Glomerular visceral epithelial cell (primary cell): Measurements from ENCODE around the gene SERPINB12.

ENCODE experiments used
- DNase-seq: peaks from one replicate; pipeline ENCODE4 v3.0.0-alpha.2; 2016; ENCODE audit errors: extremely low spot score

The SERPINB12 gene, protein sequence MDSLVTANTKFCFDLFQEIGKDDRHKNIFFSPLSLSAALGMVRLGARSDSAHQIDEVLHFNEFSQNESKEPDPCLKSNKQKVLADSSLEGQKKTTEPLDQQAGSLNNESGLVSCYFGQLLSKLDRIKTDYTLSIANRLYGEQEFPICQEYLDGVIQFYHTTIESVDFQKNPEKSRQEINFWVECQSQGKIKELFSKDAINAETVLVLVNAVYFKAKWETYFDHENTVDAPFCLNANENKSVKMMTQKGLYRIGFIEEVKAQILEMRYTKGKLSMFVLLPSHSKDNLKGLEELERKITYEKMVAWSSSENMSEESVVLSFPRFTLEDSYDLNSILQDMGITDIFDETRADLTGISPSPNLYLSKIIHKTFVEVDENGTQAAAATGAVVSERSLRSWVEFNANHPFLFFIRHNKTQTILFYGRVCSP

DNA sequence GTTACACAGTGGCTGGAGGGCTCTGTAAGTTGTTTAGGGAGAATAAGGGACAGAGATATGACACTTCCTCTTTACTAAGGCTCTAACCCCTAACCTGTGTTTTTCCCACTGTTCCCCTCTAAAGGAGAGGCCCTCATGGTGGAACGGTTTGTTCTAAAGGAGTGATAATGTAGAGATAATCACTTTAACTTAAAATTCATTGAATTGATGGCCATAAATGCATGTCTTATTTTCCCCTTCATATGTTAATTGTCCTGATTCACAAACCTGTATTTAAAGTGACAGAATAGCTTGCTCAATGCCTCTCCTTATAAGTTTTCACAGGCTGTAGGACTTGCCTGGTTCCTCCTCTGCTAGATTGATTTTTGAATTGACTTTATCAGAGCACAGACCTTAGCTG is at the start of gene SERPINB12:
TSS of gene SERPINB12 (plus strand) at position 301 of the 400 bp plus-strand sequence. CDS start 13,791 bp downstream, outside the sequence.
- no peak for DNase-seq

DNA sequence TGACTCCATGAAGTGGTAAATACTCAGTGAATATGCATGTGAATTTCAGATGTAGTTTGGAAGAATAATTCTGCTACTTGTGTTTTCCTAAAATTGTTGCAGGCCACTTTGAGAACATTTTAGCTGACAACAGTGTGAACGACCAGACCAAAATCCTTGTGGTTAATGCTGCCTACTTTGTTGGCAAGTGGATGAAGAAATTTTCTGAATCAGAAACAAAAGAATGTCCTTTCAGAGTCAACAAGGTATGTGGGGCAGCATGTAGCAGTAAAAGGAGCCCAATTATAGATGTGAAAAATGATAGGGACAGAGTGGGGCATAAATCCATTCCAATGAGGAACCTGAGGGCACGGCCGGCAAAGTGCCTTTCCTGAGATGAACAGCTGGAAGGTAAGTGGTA is 49.3 kb upstream of the SERPINB12 start:
- DNase-seq: no peak

DNA sequence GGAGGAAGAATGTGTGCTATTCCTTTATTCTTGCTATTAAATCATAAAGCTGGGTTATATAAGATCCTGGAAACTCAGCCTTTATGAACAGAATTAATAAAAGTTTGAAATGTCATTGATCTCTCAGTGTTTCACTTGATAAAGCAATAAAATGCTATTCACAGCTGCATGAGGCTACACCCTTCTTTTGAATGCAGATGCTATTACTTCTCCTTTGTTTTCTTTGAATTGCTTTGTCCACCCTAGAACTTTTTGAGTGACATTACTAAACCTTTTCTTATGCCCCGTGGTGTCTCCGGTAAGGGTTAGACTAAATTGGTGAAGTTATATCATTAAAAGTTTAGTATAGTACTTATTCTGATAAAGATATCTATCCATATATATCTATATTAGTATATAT is 46.5 kb upstream of the SERPINB12 start:
- no peak for DNase-seq

DNA sequence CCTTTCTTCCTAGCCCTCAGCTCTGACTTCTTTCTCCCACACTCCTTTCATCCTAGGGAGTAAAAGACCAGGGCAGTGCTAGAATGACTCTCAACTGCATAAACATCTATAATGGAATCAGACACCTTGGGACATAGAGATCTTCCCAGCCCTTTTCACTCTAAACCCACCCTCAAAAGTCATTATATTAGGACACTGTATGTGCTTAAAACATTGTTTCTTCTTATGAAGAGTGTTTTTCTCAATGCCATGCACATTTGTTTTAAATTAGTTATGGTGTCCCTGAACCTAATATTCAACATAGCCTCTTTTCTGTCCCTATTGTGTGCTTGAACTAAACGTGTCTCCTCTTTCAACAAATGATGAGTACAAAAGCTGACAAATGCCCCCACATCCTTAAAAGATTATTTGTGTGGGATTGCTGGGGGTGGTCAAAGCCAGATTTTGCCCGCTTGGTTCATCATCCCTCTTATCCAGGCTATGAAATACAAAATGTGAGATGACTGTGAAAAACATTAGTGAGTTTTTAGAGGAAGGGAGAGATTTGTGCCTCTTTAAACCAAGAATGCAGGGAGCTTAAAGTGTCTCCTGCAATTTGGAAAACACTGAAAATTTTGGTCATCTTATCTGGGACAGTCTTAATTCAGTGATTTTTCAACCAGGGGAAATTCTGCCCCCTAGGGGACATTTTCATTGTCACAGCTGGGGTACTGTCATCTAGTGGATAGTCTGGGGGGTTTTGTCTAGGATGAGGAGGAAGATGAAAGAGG is 36.4 kb upstream of the SERPINB12 start:
- DNase-seq: no peak

DNA sequence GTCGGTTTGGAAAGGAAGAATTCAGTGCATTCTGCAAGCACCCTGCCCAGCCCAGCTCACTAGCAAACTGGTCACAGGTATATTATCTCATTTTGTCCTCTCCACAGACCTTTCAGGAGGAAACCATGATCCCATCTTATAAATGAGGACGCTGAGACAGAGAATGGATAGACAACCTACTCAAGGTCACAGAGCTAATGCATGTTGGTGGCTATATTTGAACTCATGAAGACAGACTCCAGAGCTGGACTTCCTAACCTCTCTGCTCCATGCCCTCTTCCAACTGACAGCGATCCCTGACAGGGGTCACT is 35.9 kb upstream of the SERPINB12 start:
- no peak for DNase-seq

DNA sequence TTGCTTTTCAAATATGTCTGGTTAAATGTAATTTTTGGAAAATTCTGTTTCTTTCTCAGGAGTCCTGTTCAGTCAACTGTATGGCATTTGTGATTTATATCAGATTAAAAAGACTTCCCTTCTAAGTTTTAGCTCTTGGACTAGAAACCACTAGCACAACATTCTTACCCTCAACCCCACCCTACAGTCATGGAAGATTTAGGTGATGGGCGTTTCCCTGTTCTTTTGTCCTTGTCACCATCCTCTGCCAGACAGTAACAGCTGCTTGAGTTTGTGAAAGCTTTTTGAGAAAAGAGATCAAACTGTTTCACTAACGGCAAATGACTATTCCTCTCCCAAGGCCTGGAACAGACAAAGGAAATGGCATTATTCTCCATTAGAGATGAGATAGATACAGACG is 33.6 kb upstream of the SERPINB12 start:
- DNase-seq: no peak

DNA sequence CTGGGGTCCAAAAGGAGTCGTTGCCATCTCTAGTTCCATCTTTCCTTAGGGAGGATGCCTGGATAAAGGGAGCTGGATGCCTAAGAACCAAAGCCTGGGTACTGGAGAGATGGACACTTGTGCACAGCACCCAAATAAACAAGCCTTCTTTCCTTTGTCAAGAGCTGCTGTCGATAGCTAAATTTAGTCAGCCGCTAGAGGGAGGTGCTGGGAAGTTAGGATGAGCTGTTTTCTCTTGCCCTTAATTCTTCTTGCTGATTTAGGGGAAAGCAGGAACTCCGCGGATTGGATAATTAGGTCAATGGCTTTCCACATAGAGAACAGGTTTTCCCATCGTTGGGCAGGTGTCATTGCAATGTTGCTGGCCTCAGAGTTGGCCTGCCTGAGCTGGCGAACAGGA is 30.9 kb upstream of the SERPINB12 start:
- peak; percentile 8 for DNase-seq

DNA sequence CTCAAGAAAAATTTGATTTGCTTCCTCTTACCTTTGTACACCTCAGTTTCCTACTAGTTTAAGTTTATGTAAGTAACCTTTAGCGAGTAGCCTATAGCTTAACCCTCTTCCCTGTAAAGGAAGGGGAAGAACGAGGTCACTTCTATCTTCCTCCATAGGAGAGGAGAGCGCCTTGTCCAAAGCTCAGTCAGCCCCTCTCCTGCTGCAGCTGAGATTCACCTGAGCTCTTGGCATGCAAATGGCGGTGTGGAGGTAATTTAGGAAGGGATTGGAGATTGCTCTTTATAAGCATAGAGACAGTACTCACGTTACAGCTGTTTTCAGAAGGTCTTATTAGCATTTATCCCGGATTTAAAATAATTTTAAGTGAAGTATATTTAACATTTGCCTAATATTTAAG is 27.8 kb upstream of the SERPINB12 start:
- no peak for DNase-seq

DNA sequence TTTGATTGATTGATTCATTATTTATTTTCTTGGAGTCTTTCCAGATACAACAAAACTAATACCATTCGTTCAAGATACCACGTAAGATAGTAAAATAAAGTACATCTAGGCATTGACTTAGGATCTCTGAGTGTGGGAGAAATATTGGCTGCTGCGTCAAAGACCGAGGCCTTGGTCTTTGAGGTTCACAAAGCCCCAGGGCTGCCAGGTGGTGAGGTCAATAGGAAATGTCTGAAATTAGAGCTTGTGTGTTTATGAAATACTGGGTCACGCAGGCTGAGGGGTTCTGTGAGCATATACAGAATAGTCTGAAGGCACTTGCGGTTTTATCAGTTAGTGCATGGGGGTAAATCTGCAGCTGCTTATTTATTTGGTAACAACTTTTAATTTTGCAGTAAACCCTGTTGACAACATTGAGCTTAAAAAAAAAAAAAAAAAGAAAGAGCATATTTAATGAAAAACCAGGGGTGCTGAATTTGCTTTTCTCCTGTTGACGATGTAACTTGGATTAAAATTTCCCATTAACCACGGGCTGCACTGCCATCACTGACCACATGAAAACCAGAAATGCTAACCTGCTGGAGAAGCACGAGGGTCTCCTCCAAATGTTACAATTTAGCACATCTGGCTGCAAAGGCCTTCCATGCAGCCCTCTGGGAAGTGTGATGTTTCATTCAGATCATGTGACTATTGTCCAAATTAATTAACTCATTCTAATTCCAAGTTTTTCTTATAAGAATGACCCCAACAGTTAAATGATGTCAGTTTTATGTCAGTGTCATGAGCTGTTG is 27.1 kb upstream of the SERPINB12 start:
- DNase-seq: no peak

DNA sequence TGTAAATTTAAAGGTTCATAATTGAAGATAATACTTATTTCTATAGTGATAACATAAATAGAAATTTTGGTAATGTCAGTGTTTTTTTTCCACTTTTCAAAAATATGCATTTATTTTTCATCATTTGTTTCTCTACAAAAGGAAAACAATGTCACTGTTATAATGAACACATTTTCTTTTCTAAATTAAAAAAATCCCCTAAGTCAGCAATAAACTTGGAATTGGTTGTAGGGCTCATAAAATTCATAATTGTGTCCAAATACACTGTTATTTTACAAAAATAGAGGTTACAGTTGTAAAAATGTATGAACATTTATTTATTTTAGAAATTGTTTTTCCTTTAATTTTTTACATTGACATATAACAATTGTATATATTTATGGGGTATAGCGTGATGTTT is 26.4 kb upstream of the SERPINB12 start:
- DNase-seq: no peak

DNA sequence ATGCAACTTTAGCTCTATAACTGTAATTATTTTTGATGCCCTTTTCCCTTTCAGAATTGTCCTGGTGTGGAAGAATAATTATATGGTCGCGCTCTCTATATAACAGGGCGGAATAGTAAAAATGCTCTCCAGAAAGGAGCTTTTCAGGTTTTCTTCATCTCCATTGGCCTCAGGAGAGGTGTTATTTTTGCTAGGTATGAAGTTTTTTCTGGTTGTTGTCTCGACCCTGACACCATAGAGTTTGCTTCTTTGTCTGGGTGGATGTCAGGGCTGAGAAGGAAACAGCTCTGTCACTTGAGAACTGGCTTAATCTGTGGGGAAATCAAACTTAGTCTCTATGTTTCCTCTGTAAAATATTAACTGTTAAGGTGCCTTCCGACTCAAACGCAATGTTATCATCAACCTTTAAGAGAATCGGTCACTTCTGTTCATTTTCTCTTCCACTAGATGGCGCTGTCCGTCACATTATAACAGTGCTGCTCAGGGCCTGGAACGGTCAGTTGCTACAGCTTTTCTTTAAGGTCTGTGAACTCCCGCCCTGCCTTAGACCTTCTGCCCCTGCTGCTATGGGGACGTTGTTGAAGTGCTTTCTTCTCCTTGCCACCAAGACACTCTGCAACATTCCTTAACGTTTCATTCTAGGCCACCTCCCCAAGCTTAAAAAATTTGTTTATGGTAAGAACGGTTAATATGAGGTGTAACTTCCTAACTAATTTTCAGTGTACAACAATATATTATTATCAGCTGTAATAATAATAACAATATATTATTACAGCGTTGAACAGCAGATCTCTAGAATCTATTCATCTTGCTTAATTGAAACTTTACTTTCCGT is 23.8 kb upstream of the SERPINB12 start:
- peak; percentile 79 for DNase-seq

DNA sequence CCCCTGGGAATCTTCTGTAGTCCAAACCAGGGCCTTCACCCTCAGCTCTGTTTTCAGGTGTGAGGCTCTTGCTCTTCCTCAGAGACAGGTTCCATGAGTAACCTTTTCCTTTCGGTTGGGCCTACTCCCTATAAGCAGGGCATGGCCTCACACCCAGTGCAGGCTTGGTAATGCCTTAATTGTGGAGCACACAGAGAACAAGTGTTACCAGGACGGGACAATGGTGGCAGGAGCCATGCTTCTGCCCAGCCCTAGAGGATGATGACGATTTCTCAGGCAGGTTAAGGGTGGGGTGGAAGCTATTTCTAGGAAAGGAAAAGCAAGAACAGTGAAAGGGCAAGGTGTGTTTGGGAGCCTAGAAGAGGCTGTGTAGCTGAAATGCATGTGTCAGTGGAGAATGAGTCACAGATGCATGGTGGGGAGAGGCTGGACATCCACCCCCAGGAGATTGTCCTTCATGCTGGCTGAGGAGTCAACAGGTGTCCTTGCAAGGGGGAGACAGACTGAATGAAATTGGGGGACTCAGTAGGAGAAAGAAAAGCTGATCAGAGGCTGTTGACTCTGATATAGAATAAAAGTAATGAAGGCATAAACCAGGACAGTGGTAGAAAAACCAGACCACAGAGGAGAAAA is 22.0 kb upstream of the SERPINB12 start:
- no peak for DNase-seq

DNA sequence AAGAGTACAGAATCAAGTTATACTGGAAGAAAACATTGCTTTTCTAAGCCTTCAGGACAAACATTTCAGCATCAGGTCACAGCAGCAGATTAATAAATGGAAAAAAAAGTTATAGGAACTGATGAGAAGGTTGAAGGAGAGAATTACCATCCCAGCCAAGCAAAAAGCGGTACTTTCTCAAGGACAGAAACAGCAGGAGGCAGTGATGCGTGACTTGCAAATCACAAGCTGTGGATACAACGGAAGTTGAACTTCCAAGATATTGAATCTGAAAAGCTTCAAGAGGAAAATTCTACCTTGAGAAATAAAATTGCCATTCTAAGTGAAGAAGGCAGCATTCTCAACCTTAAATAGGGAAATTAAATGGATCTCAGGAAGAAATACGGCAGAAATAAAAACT is 18.5 kb upstream of the SERPINB12 start:
- DNase-seq: no peak

DNA sequence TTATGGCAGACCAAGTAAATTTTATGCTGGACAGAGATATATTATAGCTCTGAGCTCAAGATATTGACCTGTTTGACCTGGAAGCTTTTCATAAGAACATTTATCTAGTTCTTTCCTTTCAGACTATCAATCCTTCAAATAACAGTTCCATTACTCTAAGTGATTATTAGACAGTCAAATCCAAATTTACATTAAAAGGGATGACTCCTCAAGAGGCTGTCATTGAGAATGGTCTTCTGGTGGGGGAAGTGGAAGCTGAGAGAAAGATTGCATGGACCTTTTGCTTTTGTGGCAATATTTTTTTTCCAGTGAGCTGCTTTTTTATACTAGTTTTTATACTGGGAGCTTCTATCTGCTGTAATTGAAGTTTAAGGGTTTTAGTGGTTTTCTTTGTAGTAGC is 14.9 kb upstream of the SERPINB12 start:
- DNase-seq: no peak

DNA sequence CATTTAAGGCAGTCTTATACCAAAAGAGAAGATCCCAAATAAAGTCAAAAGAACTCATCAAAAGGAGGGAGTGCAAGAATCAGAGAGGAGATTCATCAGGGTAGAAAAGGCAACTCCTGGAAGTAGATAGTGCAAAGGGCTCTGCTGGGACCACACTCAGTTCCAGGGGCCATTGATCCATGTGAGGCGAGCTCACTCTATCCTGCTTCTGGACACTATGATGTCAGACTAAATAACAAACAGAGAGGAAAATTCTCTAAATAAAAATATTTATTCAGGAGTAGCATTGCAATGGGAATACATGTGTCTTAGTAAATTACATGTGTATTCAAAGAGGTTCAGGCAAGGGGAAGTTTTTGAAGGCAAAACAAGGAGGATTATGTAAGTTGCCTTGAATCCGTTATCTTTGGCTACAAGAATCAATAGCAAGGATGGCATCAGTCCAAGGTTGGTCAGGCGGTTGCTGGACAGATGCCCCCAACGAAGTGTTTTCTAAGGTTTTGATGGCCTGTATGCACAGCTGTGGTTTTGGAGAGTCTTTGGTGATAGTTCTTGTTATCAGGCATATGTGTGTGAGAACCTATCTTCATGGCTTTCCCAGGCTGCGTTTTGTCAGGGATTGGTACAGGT is 13.2 kb upstream of the SERPINB12 start:
- DNase-seq: no peak

DNA sequence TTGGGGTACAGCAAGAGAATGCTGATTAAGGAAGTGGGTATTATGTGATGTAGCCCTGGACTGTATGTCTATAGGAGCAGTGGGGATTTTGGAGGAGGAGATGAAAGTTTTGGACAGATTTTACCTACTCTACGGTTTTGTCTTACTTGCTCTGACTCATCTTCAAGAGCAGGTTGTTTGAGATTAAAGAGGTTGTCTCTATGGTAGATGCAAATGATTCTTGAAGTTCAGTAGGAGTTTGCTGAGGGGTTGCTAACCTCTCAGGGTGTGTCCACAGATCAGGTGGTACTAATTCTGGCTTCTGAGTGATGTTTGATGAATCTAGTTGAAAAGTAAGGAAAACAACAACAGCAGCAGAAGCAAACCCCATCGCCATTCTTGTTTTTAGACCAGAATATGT is 9.7 kb upstream of the SERPINB12 start:
- no peak for DNase-seq

DNA sequence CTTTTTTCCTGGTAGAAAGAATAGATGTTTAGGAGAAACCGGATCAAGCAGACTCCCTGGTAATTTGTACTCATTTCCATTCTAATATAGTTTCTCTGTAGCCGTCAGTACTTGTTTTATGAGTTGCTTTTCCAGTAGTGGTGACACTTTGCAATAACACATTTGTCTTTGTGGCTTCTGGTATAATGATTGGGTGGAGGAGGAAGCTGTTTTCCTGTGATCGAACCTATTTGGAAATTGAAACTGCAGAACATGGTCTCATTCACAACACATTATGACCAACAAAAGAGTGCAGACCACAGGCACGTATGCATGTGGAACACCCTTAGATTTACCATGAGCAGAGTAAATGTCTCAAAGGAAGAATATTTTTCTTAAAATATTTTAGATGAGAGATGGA is 7.6 kb upstream of the SERPINB12 start:
- DNase-seq: no peak

DNA sequence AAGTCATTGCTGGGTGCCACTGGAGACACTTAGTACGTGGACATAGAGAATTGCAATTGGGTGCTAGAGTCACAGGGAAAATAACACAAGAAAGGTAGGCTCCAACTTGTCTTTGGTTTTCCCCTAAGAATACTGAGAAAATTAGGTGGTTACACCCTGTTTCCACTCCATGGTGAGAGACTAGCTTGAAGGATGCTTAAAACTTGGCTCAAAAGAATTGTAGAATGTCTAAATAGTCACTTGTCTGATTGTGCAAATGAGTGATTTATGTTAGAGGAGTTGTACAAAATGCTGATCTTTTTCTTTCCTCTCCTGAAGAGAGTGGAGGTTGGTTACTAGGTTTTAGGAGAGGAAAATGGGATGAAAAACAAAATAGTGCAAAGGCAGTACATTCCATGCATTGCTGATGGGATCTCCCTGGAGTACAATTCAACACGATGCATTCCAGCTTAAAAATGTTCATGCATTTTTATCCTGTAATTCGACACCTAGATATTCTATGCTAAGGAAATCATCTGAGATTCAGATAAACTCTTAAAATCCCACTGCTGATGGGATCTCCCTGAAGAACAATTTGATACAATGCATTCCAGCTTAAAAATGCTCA is 2.2 kb upstream of the SERPINB12 start:
- DNase-seq: no peak

DNA sequence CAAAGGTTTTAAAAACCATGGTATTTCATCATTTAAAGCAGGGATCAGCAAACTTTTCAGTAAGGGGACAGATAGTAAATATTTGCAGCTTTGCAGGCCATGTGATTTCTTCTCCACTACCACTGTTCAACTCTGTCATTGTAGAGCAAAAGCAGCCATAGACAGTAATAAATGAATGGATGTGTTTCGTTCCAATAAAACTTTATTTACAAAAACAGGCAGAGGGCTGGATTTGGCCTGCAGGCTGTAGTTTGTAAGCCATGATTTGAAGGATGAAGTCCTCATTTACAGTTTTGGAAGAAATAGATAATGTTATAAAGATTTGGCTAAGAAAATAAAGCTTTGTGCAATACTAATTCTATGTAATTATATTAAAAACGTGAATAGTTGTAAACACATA is 1.8 kb downstream of the SERPINB12 start:
- DNase-seq: no peak

DNA sequence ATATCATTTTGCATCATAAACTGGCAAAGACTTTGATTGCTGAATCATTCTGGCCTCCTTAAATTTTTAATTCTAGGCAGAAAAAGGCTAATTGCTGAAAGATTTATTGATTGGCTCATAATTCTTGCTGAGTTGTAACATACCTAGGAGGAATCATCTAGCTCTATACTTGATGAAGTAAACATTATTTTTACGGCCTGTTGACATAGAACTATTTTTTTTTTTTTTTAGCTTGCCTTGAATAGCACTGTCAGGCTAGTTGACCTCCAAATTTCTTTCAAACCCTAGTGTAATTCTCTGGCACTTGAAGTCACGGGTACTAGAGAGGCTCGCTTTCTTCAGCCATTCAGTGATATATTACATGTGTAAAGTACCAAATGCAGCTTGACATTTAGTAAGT is 2.8 kb downstream of the SERPINB12 start:
- no peak for DNase-seq
